HG03575 (cell line): ENCODE measurements around the gene SNAI3.

Experiments
- ATAC-seq: cut with Tn5 transposase; IDR thresholded peaks from one replicate; pipeline ENCODE4 v1.9.1; 2021; ENCODE audit not compliant: unreplicated experiment, insufficient number of reproducible peaks, low FRiP score; ENCODE audit errors: extremely low read depth

The SNAI3 gene

DNA sequence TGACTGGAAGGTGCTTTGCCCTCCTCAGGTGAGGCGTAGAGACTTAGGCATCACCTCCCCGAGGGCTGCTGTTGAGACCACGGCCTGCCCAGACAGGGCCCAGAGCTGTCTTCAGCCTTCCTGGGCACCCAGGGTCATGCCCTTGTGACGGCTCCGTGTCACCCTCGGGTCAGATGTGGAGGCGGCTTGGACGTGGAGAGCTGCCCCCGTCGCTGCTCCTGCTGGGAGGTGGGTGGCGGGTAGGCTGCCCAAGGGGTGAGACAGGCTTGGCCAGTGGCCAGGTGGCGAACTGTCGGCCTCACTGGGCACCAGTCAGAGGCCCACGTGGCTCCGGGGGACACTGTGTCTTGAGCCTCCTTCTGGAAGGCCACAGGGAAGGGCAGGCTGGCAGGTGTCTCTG is 8.9 kb upstream of the SNAI3 start:
- ATAC-seq: no peak

DNA sequence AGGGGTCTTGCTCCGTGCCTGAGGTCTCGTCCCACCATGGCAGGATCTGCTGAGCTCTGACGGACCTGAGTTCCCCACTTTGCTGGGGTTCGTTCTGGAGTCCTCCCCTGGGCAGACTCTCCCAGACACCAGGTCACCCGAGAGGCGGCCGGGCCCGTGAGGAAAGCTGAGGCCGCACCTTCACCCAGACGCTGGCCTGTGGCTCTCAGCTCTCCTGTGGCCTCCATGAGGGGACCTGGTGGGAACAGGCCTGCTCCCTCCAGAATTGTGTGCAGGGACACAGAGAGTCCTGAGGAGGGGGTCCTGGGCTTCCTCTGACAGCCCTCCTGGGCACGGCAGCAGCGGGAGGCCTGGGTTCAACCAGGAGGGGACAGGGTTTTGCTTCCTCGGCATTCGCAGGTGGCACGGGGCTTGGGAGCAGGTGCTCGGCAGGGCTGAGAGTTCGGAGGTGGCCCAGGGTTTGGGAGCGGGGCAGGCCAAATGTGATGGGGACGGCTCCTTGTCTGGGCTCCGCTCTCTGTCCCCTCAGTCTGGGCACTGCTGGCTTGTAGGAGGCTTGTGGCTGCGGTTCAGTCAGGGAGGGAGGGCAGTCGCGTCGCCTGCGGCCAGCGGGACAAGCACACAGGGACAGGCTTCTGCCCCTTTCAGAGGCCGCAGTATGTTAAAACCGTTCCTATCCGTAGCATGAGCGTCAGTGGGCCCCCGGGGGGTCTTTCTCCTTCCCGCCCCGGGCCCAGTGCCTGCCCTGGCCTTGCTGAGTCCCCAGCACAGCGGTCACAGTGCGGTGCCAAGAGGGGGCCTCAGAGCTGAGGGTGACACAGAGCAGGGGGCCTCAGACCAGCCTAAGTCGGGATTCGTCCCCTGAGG is 8.1 kb upstream of the SNAI3 start:
- ATAC-seq: no peak

DNA sequence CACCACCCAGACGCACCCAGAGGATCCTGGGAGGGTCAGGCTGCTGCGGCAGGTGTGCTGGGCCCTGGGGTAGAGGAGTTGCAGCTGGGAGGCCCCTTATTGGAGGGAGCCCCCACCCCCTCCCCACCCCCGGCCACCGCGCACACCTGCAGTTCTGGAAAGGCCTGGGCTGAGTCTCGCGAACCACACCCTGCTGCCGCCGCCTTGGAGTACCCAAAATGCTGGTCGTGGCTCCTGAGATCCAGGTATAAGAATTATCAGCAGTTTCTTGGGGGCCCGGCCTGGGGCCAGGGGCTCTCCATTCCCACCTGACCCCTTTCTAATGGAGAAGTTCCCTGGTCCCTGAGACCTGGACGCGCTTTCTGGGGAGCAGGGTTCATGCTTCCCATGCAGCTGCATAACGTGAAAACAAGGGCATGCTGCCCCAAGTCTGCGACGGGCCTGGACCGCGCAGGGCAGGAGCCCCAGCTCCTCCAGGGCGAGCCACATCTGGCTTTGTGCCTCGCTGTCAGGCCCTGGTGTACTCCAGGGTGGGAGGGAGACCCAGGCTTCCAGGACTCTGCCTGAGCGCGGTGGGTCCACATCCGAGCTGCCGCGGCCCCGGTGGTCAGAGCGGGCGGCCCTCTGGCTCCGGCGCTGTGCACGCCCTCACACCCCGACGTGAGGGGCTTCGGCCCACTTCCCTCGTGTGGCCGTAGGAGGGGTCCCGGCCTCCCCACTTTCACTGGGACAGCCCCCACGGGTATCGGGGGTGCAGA is 7.3 kb upstream of the SNAI3 start:
- no peak for ATAC-seq

GRCh38 chr16:88692861-88693260 is 6.6 kb upstream of the SNAI3 start:
- ATAC-seq: no peak

GRCh38 chr16:88691924-88692560 is 5.7 kb upstream of the SNAI3 start:
- no peak for ATAC-seq

DNA sequence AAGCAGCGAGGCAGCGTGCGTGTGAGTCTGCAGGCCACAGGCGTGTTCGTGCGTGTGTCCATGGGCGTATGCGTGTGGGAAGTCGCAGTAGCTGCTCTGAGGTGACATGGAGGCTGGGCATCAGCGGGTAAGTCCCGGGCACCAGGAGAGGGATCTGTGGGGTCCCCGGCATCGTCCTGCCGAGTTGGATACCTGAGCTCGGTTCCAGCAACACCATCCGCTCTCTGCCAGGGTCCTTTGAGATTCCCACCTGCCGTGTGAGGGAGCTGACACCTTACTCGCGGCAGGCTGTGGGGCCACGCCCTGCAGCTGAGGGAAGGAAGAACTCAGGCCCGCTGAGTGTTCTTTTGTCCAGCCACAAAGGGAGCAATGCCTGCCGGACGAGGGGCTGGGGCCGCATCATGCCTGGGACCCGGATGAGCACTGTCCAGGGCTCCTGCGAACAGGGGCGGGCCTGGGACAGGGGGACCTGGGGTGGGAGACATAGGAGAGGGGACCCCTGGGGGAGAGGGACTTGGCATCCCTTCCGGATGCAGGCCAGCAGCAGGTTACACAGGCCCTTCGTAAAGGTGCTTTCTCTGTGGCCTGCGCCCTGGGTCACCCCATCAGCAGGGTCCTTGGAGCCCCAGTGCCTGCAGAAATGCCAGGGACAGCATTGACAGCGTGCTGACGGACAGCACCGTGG is 5.0 kb upstream of the SNAI3 start:
- no peak for ATAC-seq

DNA sequence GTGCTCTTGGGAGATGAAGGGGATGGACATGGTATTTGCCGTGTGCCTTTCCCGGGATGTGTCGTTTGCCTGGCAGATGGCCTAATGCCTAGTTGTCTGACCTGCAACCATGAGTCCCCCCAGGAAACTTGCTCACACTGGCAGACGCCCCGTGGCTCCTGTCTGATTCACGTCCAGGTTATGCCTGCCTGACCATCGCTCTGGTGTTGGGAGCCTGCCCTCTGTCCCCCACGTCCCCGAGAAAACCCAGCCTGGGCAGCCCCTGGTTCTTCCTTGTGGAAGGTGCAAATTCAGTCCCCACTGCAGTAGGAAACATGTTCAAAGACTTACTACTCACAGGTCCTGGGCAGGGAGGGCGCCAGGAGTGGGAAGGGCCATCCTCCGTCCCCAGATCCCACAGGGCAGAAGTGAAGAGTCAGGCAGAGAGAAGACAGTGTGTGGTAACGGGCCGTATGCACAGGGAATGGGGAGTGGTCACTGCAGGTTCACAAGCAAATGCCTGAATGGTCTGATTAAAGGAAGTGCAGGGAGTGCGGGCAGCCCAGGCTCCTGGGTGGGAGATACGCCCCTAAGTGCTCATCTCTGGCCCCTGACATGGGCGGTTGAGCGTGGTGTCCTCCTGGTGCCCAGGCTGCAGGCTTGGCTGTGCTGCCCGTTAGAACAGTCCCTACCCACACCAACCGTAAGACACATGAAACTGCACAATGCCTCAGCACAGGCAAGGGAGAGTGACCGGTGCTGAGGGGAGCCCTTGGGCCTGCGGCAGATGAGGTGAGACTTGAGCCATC is 4.2 kb upstream of the SNAI3 start:
- ATAC-seq: no peak

- no peak for ATAC-seq
Observed at GRCh38 chr16:88688013-88688778, 1.9 kb upstream of the SNAI3 start.

DNA sequence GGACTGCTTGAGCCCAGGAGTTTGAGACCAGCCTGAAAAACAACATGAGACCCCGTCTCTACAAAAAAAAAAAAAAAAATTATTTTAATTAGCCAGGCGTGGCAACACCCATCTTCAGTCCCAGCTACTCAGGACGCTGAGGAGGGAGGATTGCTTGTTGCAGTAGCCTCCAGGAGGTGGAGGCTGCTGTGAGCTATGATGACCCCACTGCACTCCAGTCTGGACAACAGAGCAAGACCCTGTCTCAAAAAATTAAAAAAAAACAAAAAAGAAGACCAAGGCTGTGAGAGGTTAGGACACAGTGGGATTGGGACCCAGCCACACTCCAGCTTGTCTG is 1.3 kb upstream of the SNAI3 start:
- ATAC-seq: no peak

GRCh38 chr16:88687254-88687576 is 908 bp upstream of the SNAI3 start:
- no peak for ATAC-seq

- ATAC-seq: no peak
Observed at GRCh38 chr16:88686062-88686438, 257 bp downstream of the SNAI3 start.

DNA sequence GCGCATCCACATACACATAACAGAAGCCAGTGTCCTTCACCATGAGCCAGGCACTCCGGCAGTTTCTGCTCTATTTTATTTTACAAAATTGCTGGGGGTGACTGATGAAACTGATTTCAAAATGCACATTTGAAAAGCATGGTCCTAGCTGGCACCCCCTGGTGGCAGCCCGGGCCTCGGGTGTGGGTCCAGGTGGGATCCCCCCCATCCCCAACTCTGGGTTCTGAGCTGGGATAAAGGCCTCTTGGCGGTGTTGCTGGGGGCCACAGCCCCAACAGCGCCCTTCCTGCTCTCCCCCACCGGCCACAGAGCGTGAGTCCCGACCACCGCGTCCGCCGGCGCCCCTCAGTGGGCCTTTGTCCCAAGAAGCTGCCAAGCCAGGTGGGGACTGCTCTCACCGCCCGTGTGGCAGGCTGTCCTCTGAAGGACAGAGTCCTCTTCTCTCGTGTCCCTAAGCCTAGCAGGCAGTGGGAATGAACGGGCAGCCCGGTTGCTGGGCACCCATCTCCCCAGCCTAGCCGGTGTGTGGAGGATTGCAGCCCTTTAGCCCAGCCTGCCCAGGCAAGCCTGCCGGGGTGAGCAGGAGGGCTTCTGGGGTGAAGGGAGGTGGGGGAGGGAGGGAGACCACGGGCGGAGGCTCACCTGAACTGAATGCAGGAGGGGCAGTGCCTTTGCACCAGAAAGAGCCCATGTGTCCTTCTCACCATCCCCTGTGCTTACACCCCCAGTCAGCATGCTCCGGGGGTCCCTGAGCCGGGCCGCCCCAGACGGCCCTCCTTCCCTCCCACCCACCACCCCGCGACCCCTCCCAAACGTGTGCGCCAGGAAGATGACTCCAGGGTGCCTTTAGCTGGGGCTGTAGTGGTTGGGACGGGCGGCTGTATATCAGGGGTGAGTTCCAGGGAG is 898 bp downstream of the SNAI3 start:
- ATAC-seq: no peak

GRCh38 chr16:88684569-88685155 is 1.6 kb downstream of the SNAI3 start:
- no peak for ATAC-seq

DNA sequence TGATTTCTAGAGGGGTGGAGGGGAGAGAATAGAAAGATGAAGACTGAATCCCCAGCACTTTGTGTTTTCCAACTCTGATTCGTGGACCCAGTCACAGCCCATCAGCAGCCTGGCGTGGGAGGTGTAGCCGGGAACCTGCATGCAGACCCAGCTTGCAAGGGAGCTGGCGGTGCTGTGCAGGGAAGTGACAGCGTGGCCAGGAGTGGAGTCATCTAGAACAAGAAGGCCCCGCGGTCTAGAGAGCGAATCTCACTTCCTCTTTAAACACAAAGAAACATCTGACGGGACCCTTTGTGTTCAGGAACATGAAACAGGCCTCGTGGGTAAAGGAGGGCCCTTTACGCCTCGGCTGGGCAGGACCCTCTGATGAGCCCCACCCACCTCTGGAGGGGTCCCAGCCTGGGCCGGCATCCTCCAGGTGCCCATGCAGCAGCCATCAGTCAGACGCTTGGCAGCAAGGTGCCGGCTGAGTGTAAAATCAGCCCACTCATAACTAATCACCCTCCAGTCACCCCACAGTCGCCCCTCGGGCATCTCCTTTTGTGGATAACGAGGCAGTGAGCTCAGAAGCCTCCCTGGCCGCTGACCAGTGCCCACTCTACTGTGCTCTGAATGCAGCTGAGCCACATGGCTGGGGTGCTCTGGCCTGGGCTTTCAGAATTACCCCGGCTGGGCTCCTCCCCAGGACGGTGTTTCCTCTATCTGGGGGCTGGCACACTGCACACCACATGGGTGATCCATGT is 4.4 kb downstream of the SNAI3 start:
- no peak for ATAC-seq

DNA sequence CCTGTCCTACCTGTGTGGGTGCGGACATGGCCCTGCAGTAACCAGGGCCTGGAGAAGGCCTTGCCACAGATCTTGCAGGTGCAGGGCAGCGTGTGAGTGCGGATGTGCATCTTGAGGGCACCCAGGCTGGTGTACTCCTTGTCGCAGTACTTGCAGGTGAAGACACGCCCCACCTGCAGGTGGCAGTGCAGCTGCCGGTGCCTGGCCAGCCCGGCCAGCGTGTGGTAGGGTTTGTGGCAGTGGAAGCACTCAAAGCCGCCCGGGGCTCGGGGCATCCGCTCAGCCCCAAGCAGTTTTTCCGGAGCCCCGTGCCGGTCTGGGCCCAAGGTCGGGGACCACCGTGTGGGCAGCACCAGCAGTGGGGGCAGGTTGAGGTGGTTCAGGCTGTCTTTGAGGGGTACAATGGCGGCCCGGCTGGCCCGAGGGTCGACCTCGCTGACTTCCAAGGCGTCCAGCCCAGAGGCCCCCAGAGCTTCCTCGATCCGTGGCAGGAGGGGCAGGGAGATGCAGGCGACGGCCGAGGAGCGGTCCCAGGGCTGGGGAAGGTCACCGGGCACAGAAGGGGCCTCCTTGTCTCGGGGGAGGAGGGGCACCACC is 5.1 kb downstream of the SNAI3 start:
- ATAC-seq: no peak

DNA sequence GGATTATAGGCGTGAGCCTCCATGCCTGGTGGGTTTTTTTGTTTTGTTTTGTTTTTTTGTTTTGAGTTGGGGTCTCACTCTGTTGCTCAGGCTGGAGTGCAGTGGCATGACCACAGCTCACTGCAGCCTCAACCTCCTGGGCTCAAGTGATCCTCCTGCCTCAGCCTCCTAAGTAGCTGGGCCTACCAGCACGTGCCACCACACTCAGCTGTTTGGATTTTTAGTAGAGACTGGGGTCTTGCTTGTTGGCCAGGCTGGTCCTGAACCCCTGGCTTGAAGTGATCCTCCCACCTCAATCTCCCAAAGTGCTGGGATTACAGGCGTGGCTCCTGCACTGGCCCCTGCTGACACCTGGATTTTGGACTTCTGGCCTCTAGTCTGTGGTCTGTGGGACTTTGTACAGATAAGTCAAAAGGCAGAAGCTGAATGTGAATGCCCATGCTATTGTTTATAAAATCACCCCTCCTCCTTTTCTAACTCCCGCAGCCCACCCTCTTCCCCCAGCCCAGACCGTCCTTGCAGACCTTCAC is 5.7 kb downstream of the SNAI3 start:
- ATAC-seq: no peak
